Left lung (tissue), 10 donors: ENCODE results near the gene LIMCH1. TPM values are rescaled to one million over a fixed set of nuclear protein-coding genes. Genes with fewer than 3 reads are reported as not detected.
A peak's percentile ranks its signal among the peaks of the same experiment; 100 is the strongest.
"Not testable (repeated sequence)": the region's sequence is repeated elsewhere in the genome, so short reads cannot be mapped to it uniquely, and the experiment has no call there.

ENCODE experiments used
- ATAC-seq: fragments of 200-7000 bp; cut with Tn5 transposase; one replicate; pipeline ENCODE4 v1.9.1; 2020; ENCODE audit warnings: moderate library complexity
- DNase-seq, 4 donors: peaks; one replicate each; pipeline ENCODE4 v3.0.0-alpha.2; 2013 to 2020
- H3K27ac ChIP-seq, 2 donors: fragments of 200-600 bp; sonication (generic) in 1 of 2; one replicate each; pipeline versions ENCODE4 v1.5.0 to v1.8.0; 2020 to 2021
- H3K27me3 ChIP-seq, 2 donors: fragments of 200-600 bp; sonication (generic) in 1 of 2; one replicate each; pipeline versions ENCODE4 v1.5.0 to v1.8.0; 2020 to 2021
- H3K36me3 ChIP-seq, 2 donors: fragments of 200-600 bp; sonication (generic) in 1 of 2; one replicate each; pipeline versions ENCODE4 v1.5.0 to v1.8.0; 2020 to 2021
- H3K4me1 ChIP-seq, 2 donors: fragments of 200-600 bp; one replicate each; pipeline ENCODE4 v1.8.0; 2021
- H3K4me3 ChIP-seq, 2 donors: fragments of 200-600 bp; sonication (generic) in 1 of 2; one replicate each; pipeline versions ENCODE4 v1.5.0 to v1.8.0; 2020 to 2021; ENCODE audit warnings: mild to moderate bottlenecking in 1 of 2
- H3K9me3 ChIP-seq, 2 donors: fragments of 200-600 bp; sonication (generic) in 1 of 2; one replicate each; pipeline versions ENCODE4 v1.5.0 to v1.8.0; 2020 to 2021
- intact Hi-C, 2 donors: fragments of 100-400 bp; cut with DNase I; formaldehyde crosslinking; loops; one replicate each; pipeline versions ENCODE4 v1.11.2 to v1.14.2; 2022
- polyA plus RNA-seq, 6 donors: library from polyadenylated mRNA; unstranded; fragments of 120-200 nt; gene quantifications; one replicate each; pipeline ENCODE4 v1.2.1, GENCODE V29; 2013; ENCODE audit not compliant: insufficient read length in 6 of 6
- total RNA-seq, 2 donors: library from RNA; stranded (reverse); fragmentation: NEBNext Ultra II Directional; extraction: Animal tissue kit (Norgen Biotek cat#: 25700); gene quantifications; one replicate each; pipeline ENCODE4 v1.2.1, GENCODE V29; 2021
- TF ChIP-seq, protein P1 (sequence below), 2 donors: fragments of 200-600 bp; sonication (generic) in 1 of 2; IDR thresholded peaks; one replicate each; pipeline versions ENCODE4 v1.5.0 to v1.8.0; 2021; ENCODE audit warnings: antibody characterized with exemption in 2 of 2
- donor health status: DM: no; HTN: yes; CAD: no.
- donor health status: DM: no; HTN: no; CAD: no.

Gene LIMCH1
- total and polyA plus RNA-seq, 8 donors = 90.6 to 183 (median 113) TPM

DNA sequence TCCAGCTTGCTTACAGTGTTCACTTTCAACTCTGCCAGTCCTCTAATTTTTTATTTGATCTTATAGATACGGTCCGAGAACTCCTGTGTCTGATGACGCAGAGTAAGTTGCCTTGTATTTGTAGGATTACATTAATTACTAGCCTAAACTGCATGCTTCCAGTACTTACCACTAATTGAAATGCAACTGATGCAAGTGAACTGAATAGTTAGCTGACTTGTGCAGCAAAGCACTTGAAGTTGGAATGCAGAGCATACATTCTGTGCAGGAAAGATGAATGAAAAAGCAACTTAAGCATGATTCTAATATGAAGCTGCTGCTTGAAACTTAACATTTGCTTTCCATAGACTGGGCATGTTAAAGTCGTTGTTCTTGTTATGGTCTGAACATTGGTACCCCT lies 100.9 kb downstream of the LIMCH1 start:
- TF ChIP-seq, protein P1, sequence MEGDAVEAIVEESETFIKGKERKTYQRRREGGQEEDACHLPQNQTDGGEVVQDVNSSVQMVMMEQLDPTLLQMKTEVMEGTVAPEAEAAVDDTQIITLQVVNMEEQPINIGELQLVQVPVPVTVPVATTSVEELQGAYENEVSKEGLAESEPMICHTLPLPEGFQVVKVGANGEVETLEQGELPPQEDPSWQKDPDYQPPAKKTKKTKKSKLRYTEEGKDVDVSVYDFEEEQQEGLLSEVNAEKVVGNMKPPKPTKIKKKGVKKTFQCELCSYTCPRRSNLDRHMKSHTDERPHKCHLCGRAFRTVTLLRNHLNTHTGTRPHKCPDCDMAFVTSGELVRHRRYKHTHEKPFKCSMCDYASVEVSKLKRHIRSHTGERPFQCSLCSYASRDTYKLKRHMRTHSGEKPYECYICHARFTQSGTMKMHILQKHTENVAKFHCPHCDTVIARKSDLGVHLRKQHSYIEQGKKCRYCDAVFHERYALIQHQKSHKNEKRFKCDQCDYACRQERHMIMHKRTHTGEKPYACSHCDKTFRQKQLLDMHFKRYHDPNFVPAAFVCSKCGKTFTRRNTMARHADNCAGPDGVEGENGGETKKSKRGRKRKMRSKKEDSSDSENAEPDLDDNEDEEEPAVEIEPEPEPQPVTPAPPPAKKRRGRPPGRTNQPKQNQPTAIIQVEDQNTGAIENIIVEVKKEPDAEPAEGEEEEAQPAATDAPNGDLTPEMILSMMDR (IDR thresholded peaks at IDR 0.05) = no peak
- peaks cover 2 to 6% of the 10 kb centered on the region in 2 donors for H3K4me1 ChIP-seq
- H3K27me3 ChIP-seq = peaks cover 0 to 8% of the 10 kb centered on the region in 2 donors
- DNase-seq (no peak), ATAC-seq (no peak)
- no peaks in the 10 kb centered on the region for H3K36me3 ChIP-seq
- no peaks in the 10 kb centered on the region for H3K9me3 ChIP-seq
- no peak overlapping the region for H3K27ac ChIP-seq
- H3K4me3 ChIP-seq = no peak overlapping the region
- intact Hi-C loops = no loop called here

DNA sequence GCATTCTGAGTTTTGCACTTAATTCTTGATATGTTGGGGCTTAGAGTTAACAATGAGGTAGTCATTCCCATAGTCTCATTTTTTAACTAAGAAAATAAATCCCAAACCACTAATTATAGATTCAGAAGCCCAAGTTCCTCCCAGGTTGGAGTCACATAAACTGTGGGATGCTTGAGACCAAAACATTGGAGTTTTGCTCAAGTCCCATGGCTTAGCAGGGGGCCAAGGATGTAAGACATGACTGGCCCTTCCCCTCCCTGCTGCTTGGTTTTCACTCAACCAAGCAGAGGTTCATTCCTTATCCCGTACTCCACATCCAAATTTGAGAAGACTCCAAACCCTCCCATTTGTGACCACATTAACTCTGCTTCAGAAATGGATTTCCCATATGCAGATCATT lies 101.3 kb downstream of the LIMCH1 start:
- TF ChIP-seq, protein P1 (IDR thresholded peaks at IDR 0.05) = no peak
- intact Hi-C loops = no loop called here
- H3K9me3 ChIP-seq = no peaks in the 10 kb centered on the region
- peaks cover 2 to 10% of the 10 kb centered on the region in 2 donors for H3K4me1 ChIP-seq
- no peak for DNase-seq
- ATAC-seq = no peak
- no peak overlapping the region for H3K4me3 ChIP-seq
- peaks cover 0 to 12% of the 10 kb centered on the region in 2 donors for H3K27me3 ChIP-seq
- H3K36me3 ChIP-seq = no peaks in the 10 kb centered on the region
- H3K27ac ChIP-seq = no peak overlapping the region

DNA sequence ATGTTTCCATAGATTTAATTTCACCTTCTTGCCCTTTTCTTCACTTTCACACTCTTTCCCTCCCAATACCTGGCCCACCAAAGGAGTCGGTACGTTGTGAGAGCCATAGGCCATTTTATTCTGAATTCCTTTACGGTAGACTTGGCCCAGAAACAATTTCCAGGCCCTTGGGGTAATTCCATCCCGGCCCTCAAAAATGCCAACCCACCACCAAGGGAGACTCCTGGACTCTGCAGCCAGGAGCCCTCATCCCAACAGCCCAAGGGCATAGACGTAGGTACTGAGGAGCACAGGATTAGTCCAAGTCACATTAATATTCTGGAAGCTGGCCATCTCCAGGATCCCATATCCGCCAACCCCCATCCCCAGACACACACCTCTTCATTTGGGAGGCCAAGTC lies 102.9 kb downstream of the LIMCH1 start:
- intact Hi-C loops = no loop called here
- ATAC-seq = no peak

DNA sequence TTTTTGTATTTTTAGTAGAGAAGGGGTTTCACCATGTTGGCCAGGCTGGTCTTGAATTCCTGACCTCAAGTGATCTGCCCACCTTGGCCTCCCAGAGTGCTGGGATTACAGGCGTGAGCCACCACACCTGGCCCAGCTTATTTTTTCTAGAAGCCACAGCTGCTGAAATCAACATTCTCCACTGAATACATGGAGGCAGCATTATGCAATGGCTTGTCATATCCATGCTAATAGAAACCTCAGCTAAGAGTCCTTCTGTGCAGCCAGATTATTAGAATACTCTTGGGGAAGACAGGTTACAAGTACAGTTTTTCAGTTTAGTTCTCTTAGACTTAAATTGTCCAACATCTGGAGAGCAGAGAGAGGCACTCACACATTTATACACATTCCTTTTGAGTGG lies 104.8 kb downstream of the LIMCH1 start:
- intact Hi-C loops, H3K36me3 ChIP-seq, DNase-seq, H3K9me3 ChIP-seq, H3K4me3 ChIP-seq, H3K27ac ChIP-seq: not testable (repeated sequence)
- peak; percentile 8 for ATAC-seq
- peaks cover 2 to 12% of the 10 kb centered on the region in 2 donors for H3K4me1 ChIP-seq
- H3K27me3 ChIP-seq = peaks cover 0 to 27% of the 10 kb centered on the region in 2 donors

More for the DNA sequence above, 102.9 kb downstream of the LIMCH1 start:
- Histone ChIP-seq H3K4me1 (peaks cover 2 to 12% of the 10 kb centered on the region in 2 donors), H3K27ac (no peak overlapping the region), H3K4me3 (no peak overlapping the region), H3K9me3 (no peaks in the 10 kb centered on the region), H3K36me3 (no peaks in the 10 kb centered on the region), H3K27me3 (peaks cover 0 to 27% of the 10 kb centered on the region in 2 donors)
- DNase-seq = no peak
- TF ChIP-seq, protein P1 (IDR thresholded peaks at IDR 0.05) = no peak

DNA sequence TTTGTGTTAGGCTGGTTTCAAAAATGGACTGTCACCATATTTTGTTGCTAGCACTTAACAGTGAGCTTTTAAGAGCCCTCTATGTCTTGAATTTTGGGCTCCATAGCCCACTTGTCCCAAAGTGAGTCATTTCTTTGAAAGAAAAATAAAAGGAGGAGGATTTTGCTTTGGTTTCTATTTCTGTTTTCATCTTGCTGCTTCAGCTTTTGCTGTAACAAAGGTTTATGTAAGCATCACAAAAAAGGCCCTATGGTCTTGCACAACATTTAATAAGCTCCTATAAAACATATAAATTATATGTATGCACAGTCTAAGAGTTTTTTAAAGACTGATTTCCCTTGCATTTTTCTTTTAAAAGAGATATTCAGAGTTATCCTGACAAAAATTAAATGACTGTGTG lies 105.4 kb downstream of the LIMCH1 start:
- Histone ChIP-seq H3K4me1 (peaks cover 2 to 12% of the 10 kb centered on the region in 2 donors), H3K36me3 (no peaks in the 10 kb centered on the region), H3K4me3 (no peak overlapping the region), H3K9me3 (no peaks in the 10 kb centered on the region), H3K27ac (no peak overlapping the region), H3K27me3 (peaks cover 0 to 27% of the 10 kb centered on the region in 2 donors)
- DNase-seq = no peak
- ATAC-seq = no peak
- intact Hi-C loops = no loop called here
- TF ChIP-seq, protein P1 (IDR thresholded peaks at IDR 0.05) = no peak

DNA sequence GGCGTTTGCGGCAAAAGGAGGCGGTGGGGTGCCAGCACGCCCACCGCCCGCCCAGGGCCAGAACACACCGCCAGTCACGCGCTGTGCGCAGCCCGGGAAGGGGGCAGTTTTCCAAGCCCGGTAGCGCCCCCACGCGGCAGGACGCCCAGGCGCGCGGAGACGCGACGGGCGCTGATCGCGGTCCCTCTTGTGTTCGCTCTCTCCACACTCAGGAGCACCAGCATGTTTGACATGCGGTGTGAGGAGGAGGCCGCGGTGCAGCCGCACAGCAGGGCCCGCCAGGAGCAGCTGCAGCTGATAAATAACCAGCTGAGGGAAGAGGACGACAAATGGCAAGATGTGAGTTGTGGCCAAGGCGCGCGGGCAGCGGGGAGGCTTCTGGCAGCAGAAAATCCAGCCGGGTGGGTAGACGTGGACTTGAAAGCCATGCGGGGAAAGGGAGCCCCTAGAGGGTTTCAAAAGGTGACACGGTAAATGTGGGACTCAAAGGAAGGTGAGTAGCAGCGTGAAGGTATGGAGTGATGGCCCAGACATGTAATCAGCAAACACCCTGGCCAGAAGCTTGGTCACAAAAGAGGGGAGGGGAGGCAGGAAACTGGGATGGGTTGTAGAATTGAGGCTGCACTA lies 106.4 kb downstream of the LIMCH1 start:
- peaks cover 0 to 27% of the 10 kb centered on the region in 2 donors for H3K27me3 ChIP-seq
- ATAC-seq = peak; percentile 95
- H3K4me1 ChIP-seq = peaks cover 2 to 12% of the 10 kb centered on the region in 2 donors
- H3K27ac ChIP-seq = no peak overlapping the region
- H3K9me3 ChIP-seq = no peaks in the 10 kb centered on the region
- no peaks in the 10 kb centered on the region for H3K36me3 ChIP-seq
- intact Hi-C loops = no loop called here
- peak; percentile 61 to 90 (median 84) for DNase-seq
- TF ChIP-seq, protein P1 (IDR thresholded peaks at IDR 0.05) = peak; percentile 73 to 76
- no peak overlapping the region for H3K4me3 ChIP-seq
